HG03064 (cell line): ENCODE measurements around the gene GPX4.
"Not testable (repeated sequence)": the region's sequence is repeated elsewhere in the genome, so short reads cannot be mapped to it uniquely, and the experiment has no call there.

Source experiments
- ATAC-seq: cut with Tn5 transposase; IDR thresholded peaks from one replicate; pipeline ENCODE4 v1.9.1; 2021; ENCODE audit warnings: low read depth; ENCODE audit not compliant: unreplicated experiment

Gene GPX4

DNA sequence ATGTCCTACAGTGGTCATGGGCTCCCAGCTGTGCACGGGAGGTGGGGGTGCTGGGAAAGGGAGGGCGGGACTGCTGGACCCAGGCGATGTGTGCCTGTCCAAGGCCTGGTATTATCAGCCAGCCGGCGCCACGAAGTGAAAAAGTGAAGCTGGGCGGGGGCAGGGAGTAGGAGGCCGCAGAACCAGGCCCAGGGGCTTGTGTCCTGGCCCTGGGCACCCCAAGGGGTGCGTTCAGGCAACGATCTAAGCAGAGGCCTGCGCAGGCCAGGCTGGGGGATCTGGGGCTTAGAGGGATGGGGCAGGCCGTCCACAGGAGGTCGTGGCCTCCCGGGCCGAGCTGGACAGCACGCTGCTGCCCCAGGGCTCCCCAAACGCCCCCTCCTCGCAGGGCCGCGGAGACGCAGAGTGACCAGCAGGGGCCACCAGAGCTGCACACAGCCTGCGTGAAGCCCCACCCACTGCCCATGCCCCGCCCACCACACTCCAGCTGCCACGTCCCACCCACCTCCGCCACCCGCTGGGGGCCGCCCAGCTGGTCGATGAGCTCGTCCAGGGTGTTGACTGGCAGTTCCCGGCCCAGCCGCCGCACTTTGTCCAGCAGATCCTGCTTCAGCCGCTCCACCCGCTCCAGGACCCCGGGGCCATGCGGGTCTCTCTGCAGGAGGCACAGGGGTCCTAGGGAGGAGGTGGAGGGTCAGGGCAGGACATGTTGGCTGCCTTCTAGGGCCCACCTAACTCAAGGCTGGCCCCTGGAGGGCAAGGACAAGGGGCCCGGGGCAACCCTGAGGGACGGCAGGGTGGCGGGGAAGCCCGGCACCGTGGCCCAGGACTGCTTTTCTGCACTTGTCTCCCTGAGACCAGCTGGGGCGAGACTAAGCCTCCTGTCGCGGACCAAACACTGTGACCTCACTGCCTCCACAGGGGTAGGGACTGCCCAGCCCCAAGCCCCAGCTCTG, 9.5 kb downstream of the GPX4 start:
- ATAC-seq = no peak

DNA sequence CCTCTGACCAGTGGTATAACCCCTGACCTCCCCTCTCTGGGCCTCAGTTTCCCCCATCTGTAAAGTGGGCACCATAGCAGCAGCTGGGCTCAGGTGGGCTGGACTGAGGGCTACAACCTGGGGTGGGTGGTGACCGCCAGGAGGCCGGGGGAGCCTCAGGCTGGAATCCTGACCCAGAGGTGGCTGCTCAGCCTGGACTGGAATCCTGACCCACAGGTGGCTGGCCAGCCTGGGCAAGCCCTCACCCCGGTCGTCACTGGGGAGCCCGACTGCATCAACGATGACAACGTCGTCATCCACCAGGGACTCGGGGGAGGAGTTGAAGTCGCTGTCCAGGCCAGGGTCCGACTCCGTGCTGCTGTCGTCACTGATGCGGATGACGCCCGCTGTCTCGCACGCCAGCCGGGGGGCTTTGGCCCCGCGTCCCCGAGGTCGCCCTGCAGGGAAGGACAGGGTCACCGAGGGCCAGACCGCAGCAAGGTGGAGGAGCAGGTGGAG, 10.2 kb downstream of the GPX4 start:
- ATAC-seq = no peak

DNA sequence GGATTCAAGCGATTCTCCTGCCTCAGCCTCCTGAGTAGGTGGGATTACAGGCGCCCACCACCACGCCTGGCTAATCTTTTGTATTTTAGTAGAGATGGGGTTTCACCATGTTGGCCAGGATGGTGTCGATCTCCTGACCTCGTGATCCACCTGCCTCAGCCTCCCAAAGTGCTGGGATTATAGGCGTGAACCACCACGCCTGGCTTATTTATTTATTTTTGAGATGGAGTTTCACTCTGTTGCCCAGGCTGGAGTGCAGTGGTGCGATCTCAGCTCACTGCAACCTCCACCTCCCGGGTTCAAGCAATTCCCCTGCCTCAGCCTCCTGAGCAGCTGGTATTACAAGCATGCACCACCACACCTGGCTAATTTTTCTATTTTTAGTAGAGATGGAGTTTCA, 10.9 kb downstream of the GPX4 start:
- ATAC-seq = not testable (repeated sequence)

DNA sequence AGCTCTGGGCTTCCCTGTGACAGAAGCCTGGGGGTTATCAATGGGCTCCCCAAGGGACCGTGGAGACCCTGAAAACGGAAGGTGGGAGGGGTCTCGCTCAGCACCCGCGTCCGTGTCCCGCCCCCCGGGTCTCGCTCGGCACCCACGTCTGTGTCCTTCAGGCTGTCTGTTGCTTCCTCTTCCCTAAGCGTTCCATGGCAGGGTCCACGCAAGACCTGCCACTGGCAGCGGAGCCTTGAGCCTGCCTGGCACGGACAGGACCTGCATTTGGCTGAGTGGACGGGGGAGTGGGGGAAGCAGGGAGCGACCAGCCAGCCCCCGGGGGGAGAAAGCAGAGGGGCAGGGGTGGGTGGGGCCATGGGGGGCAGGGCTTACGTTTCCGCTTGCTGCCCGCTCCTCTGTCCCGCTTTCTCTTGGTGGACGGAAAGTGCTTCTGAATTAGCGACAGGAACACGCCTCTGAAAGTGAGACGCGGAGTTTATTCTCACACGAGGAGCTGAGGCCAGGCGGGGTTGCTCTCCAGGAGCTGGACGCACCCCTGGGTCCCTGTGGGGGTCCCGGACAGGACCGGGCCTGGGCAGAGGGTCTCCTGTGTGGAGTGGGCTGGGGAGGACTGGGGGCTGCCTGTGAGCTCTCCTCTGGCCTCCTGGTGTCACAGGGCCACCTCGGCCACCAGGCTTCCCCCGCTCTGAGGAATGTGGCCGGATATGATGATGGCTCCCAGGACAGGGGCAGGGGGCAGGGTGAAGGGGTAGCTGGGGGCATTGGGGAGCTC, 12.0 kb downstream of the GPX4 start:
- no peak for ATAC-seq

DNA sequence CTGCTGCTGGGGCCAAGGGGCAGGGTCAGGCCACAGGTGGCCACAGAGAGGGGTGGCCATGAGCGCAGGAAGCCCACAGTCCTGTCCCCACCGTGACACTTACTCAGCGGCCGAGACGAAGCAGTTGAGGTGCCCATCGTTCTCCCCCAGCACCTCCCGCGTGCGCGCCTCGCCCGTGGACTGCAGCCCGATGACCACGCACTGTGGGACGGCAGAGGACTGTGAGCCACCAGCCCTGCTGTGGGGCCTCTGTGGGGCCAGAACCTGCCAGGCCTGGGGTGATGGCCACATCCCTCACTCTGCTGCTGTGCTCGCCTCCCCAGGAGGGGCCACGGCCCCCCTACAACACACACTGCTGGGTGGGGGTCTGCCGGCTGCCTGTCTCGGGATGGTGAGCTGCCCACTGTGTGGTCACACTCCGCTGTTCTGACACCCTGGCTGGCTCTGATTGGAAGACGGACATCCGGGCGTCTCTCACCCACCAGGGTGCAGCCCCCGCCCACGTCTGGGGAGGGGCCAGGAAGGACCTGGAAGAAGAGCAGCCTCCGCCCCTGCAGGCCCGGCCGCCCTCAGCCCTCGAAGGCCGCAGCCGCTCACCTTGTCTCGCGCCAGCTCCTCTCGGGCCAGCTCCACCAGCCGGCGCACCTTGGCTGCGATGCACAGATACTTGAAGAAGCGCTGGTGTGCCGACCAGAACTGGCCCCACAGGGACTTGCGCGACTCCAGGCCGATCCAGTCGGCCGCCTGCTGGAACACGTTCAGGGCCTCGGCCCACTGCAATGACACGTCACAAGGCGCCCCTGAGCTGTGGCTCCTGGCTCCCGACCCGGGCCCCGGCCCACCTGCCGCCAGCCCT, 13.2 kb downstream of the GPX4 start:
- no peak for ATAC-seq

DNA sequence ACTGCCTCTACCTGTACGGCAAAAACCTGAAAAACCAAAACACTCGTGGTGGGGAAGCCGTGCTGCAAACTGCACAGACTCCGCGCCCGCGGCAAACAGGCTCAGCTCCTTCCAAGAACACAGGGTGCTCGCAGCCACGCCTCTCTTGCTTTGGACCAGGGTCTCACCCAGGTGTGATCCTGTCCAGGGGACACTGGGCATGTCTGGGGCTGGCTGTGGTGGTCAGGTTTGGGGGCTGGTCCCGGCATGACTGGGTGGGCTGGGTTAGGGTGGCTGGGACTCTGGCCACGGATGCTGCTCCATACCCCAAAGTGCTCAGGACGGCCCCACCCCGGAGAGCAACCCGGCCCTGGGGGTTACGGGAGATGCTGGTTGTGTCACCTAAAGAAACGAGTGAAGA, 13.9 kb downstream of the GPX4 start:
- ATAC-seq = no peak

DNA sequence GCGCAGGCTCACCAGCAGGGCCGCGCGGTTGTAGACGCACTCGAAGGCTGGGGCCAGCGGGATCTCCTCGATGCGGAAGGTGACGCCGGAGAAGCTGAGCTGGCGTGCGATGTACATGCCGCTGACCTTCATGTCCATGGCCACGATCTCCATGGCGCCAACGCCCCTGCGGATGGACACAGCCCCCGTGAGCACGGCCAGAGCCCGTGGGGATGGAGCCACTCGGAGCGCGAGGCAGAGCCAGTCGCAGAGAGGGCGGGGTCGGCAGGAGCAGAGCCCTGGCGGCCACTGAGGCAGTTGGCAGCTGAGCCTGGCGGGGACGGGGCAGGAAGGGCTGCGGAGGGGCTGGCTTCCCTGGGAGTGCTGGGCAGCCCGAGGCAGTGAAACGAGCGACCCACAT, 15.2 kb downstream of the GPX4 start:
- no peak for ATAC-seq

DNA sequence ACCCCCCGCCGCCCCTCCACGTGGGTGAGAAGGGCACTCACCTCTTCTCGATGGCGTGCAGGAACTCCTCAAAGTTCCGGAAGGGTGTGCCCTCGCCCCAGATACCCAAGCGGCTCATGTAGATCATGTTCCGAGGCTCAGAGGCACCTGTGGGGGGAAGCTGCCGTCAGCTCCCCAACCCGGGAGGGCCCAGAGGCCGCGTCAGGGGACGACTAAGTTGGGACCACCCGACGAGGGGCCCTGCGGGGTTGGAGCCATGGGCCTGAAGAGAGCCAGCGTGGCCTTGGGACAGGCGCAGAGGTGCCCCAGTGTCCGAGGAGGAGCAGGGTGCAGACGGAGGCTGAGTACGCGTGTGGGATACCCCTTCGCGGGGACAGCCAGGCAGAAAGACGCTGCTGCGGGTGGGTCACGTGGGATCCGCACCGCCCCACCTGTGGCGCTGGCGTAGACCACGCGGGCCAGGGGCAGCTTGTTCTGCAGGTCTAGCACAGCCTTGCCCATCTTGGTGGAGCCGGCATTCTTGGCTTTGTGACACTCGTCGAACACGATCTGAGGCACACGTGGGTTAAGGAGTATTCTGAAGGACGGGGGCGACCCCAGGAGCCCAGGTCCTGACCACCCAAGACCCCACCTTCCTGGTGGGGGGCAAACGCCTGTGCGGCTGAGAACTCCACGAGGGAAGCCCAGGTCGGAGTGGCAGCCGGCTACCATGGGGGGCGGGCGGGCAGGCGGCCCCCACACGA, 15.9 kb downstream of the GPX4 start:
- no peak for ATAC-seq

DNA sequence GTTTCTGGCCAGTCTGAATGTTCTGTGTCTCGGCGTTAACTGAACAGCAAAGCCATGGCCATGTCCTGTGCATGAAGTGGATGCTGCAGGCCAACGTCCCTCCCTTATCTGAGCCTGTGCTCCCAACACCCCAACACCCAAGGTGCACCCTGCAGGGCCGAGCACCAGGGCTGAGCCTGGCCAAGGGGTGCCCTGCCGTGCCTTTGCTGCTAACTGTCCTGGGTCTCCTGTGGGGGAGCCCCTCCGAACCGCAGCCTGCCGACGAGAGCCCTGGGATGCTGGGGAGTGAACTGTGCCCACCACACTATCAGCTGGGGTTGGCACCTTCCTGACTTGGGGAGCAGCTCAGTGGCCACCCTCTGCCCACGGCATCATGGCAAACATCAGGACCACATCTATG, 17.6 kb downstream of the GPX4 start:
- no peak for ATAC-seq

DNA sequence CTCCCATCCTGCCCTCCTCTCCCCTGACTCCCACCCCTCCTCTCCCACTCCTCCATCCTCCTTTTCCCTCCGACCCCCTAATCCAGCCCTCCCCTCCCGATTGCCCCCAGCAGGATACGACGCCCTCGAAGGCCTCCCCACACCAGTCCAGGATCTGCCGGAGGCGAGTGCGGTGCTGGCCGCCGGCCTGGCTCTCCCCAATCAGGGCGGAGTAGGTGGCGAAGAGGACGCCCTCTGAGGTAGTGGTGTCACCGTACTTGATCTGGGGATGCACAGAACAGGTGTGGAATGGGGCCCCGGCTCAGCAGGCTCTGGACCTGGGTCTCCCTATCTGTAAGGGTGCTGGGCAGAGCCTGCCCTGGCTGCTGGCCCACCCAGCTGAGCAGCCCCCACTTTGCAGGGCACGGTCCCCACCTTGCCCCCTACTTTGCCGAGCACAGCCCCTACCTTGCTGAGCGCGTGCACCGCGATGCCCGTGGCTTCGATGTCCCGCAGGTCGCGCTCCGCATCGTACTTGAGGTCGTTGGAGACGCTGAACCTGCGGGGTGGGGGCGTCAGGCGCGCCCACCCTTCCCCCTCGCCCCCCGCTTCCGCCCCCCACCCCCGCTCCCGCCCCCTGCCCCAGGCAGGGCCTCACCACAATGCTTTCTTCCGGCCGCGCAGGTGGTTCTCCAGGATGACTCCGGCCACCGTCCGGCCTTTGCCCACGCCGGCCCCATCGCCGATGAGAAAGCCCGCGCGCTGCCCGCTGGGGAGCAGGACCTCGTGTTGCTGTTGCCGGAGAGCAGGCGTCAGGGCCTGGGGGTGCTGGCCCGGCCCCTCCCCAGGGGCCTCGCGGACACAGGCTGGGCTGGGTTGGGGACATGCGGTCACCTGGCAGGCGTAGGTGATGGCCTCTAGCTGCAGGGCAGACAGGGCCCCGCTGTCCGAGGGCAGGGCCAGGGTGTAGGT, 18.5 kb downstream of the GPX4 start:
- no peak for ATAC-seq

DNA sequence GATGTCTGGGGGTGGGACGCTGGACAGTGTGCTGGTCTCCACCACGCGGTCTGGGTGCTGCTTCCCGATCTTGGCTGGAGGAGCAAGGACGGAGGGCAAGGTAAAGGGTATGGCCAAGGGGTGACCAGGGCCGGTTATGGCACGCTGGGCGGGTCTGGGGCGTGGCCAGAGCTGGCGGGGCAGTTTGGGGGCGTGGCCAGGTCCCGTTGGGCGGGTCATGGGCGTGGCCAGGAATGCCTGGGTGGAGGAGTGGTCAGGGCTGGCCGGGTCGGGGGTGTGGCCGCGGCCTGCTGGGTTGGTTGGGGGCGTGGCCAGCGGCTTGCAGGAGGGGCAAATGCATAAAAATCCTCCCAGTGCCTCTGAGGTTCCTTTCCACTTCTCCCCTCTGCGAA, 19.2 kb downstream of the GPX4 start:
- ATAC-seq = no peak

DNA sequence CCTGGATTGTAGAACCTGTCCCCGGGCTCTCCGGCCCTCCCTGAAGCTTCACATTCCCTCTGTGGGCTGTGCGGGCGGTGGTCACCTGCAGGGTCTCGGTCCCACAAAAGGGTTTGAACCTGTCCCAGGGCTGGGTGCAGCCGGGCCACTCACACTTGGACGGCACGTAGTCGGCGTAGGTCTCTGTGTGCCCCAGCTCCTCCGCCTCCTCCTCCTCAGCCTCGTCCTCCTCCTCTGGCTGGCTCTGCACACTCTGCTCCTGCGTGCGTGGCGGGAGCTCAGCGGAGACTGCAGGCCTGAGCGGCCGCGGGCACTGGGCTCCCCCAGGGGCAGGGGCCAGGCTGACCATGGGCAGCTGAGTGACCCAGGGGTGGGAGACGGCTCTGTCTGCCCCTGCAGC, 19.6 kb downstream of the GPX4 start:
- ATAC-seq = no peak

DNA sequence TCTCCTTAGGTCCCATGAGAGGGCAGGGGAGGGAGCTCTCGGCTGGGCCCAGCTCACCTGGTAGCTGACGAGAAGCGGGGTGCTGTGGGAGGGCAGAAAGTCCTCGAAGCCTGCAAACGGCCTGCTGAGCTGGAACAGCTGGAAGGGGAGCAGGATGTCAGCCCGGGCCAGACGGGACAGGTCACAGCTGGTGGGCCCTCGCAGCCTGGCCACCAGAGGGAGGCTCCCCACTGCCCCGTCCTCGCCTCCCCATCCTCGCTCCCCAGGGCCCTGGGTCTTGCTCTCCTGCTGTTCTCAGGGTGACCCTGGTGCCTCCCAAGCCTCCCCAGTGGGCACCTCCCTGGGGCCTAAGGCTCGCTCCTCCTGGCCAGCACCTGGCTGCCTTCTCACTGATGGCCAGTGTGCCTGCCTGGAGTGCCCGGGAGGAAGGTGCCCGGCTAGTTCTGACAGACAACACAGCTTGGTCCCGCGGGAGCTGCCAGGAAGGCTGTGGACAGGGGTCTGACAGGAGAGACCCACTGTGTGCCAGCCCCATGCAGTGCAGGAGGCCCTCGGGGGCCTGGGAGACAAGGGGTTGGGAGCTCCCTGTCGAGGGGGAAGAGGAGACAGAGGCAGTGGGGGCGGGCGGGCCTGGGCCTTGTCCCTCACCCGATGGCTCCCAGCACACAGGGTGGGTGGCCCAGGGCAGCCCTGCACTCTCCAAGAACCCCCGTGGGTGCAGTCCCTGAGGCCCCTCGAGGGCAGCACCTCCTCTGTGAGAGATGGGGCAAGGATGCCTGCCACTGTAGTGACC, 20.3 kb downstream of the GPX4 start:
- ATAC-seq = no peak

DNA sequence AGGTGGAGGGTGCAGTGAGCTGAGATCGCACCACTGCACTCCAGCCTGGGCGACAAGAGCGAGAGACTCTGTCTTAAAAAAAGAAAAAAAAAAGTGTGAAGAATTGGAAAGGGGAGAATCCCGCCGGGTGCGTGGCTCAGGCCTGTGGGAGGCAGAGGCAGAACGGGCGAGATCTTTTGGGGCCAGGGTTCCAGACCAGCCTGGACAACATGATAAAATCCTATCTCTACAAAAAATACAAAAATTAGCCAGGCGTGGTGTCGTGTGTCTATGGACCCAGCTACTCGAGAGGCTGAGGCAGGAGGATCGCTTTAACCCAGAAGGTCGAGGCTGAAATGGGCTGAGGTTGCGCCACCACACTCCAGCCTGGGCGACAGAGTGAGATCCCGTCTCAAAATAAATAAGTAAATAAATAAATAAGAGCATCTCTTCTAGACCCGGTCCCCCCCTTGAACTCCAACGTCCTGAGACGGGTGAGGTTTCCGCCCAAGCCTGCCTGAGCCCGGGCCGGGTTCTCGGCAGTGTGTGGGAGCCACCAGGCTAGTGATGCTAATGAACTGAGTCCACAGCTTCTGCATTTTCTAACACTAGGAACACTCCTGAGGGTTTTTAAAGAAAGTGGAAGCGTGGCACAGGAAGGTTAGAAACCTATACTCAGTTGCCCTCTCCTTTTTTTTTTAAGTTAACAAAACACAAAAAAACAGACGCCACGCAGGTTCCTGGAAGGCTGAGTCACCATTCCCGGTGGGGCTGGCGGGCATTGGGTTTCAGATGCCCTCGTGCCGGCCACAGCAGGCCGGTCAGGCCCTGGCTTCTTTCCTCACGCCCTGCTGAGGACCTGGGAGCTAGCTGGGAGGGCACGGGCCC, 22.0 kb downstream of the GPX4 start:
- ATAC-seq = no peak

DNA sequence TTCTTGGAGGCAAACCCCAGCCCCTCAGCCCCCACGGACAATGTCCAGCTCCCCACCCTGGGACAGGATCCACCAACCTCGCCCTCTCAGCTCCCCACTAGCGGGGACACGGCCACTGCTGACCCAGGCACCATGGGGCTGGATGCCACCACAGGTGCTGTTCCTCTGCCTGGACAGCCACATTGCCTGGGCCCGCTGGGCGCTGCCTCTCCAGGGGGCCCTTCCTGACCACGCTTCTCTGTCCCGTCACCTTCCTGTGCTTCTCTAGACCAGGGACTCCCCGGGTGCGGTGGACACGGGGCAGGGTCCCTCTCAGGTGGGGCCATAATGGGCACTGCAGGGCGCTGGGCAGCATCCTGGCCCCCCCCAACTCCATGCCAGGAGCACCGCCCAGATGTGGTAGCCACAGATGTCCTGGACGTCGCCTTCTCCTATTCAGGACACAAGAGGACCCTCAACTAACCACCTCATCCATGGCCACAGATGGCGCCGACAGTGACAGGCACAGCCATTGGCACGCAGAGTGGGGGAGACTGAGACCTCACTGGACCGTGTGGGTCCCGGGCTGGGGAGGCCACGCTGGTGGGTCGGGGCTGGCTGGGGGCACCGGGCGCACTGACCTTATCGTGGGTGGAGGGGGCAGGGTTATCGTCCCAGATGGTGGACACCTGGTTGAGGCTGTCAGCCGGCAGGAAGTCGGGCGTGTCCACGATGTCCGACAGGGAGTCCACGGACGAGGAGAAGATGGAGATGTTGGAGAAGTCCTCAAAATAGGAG, 23.4 kb downstream of the GPX4 start:
- no peak for ATAC-seq

DNA sequence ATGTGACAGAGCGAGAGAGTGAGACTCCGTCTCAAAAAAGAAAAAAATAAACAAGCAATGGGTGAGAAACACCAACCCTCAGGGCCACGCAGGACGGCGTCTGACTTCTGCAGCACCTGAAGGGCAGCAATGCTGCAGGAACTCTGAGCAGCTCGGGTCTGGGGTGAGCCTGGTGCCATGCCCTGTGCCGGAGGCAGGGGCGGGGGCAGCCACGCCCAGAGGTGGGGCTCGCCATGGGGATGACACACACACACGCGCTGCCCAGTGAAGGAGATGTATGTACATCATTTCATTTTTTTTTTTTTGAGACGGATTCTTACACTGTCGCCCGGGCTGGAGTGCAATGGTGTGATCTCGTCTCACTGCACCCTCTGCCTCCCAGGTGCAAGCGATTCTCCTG, 24.3 kb downstream of the GPX4 start:
- ATAC-seq = no peak
